Stimulated activated CD8-positive, alpha-beta memory T cell treated with anti-CD3 and anti-CD28 coated beads, Interleukin-7, amount 100 ng/mL, for 4 hours (primary cell): Measurements from ENCODE around the gene ENTR1.

ENCODE experiments used
- DNase-seq, 2 donors: peaks; one replicate each; pipeline ENCODE4 v3.0.0-alpha.2; 2020; ENCODE audit warnings: low read depth in 2 of 2

ENTR1 gene

GRCh38 chr9:136377341-136378169 lies 32.9 kb downstream of the ENTR1 start:
- DNase-seq, result no peak

- no peak for DNase-seq
Observed at GRCh38 chr9:136376457-136376856, 34.0 kb downstream of the ENTR1 start.

- no peak for DNase-seq
Observed at GRCh38 chr9:136375096-136375495, 35.3 kb downstream of the ENTR1 start.

GRCh38 chr9:136374183-136374575 lies 36.2 kb downstream of the ENTR1 start:
- DNase-seq, result no peak

- no peak for DNase-seq
Observed at GRCh38 chr9:136373300-136374182, 36.9 kb downstream of the ENTR1 start, which contains the start of gene CARD9. TSS of gene CARD9 (minus strand) at chr9:136373669. CDS start at chr9:136372078, 1,591 bp downstream.

GRCh38 chr9:136372561-136373299 lies 37.7 kb downstream of the ENTR1 start:
- DNase-seq, result no peak

- no peak for DNase-seq
Observed at GRCh38 chr9:136372006-136372405, 38.4 kb downstream of the ENTR1 start.

GRCh38 chr9:136371533-136371880 lies 38.9 kb downstream of the ENTR1 start:
- DNase-seq, result no peak

GRCh38 chr9:136370687-136371532 lies 39.5 kb downstream of the ENTR1 start:
- DNase-seq, result no peak

- DNase-seq, result no peak
Observed at GRCh38 chr9:136370037-136370436, 40.4 kb downstream of the ENTR1 start.

GRCh38 chr9:136368190-136368589 lies 42.2 kb downstream of the ENTR1 start:
- no peak for DNase-seq

GRCh38 chr9:136367296-136368145 lies 42.9 kb downstream of the ENTR1 start:
- no peak for DNase-seq

- no peak for DNase-seq
Observed at GRCh38 chr9:136366826-136367225, 43.6 kb downstream of the ENTR1 start.

- no peak for DNase-seq
Observed at GRCh38 chr9:136365775-136366222, 44.6 kb downstream of the ENTR1 start.

GRCh38 chr9:136364942-136365774 lies 45.3 kb downstream of the ENTR1 start:
- no peak for DNase-seq

- no peak for DNase-seq
Observed at GRCh38 chr9:136363949-136364748, 46.3 kb downstream of the ENTR1 start.

- peak; percentile 89 to 90 for DNase-seq
Observed at GRCh38 chr9:136363106-136363948, 47.1 kb downstream of the ENTR1 start, which contains the start of gene DNLZ. TSS of gene DNLZ (minus strand) at chr9:136363744. CDS start at chr9:136363714, 30 bp downstream.
